Trophoblast cell (in vitro differentiated cells and primary cell): ENCODE data around the gene ERCC2.
"Not testable (repeated sequence)": the region's sequence is repeated elsewhere in the genome, so short reads cannot be mapped to it uniquely, and the experiment has no call there.

Source experiments
- DNase-seq, 2 donors: peaks; one replicate each; pipeline ENCODE4 v3.0.0-alpha.2; 2016
- H2AFZ ChIP-seq: 2 replicates; pipeline ENCODE4 v1.6.1; 2013; ENCODE audit warnings: low read length, moderate library complexity, mild to moderate bottlenecking; ENCODE audit not compliant: insufficient read depth, poor library complexity
- H2AK5ac ChIP-seq: 2 replicates; pipeline ENCODE4 v1.6.1; 2013; ENCODE audit warnings: mild to moderate bottlenecking, low read length
- H2BK120ac ChIP-seq: 2 replicates; pipeline ENCODE4 v1.6.1; 2013; ENCODE audit warnings: low read length, mild to moderate bottlenecking, moderate library complexity; ENCODE audit not compliant: insufficient read depth, poor library complexity
- H2BK12ac ChIP-seq: 2 replicates; pipeline ENCODE4 v1.6.1; 2013; ENCODE audit warnings: mild to moderate bottlenecking, low read length, moderate library complexity
- H2BK5ac ChIP-seq: 2 replicates; pipeline ENCODE4 v1.6.1; 2013; ENCODE audit warnings: low read length, low read depth, moderate library complexity, mild to moderate bottlenecking; ENCODE audit not compliant: poor library complexity
- H3K14ac ChIP-seq: 2 replicates; pipeline ENCODE4 v1.6.1; 2013; ENCODE audit warnings: mild to moderate bottlenecking, low read length
- H3K18ac ChIP-seq: 2 replicates; pipeline ENCODE4 v1.6.1; 2013; ENCODE audit warnings: mild to moderate bottlenecking, low read length
- H3K23ac ChIP-seq: 2 replicates; pipeline ENCODE4 v1.6.1; 2013; ENCODE audit warnings: low read length
- H3K27ac ChIP-seq: 2 replicates; pipeline ENCODE4 v1.5.1; 2013; ENCODE audit warnings: low read depth, mild to moderate bottlenecking, inconsistent platforms, low read length, moderate library complexity
- H3K27me3 ChIP-seq: 2 replicates; pipeline ENCODE4 v1.6.1; 2013; ENCODE audit warnings: inconsistent platforms, mild to moderate bottlenecking, low read length, moderate library complexity; ENCODE audit not compliant: insufficient read depth
- H3K36me3 ChIP-seq, 2 experiments: 1 replicate in 1 of 2; 2 replicates in 1 of 2; pipeline ENCODE4 v1.6.1; 2013; ENCODE audit warnings: low read length in 2 of 2, mild to moderate bottlenecking in 2 of 2, moderate library complexity in 1 of 2; ENCODE audit not compliant: insufficient read depth in 2 of 2, control insufficient read depth in 1 of 2
- H3K4ac ChIP-seq: 2 replicates; pipeline ENCODE4 v1.6.1; 2013; ENCODE audit warnings: low read depth, mild to moderate bottlenecking, low read length, moderate library complexity
- H3K4me1 ChIP-seq, 2 experiments: 1 replicate in 1 of 2; 2 replicates in 1 of 2; pipeline ENCODE4 v1.6.1; 2013; ENCODE audit warnings: low read length in 2 of 2, mild to moderate bottlenecking in 2 of 2, moderate library complexity in 1 of 2; ENCODE audit not compliant: insufficient read depth in 2 of 2, control insufficient read depth in 1 of 2
- H3K4me2 ChIP-seq: 2 replicates; pipeline ENCODE4 v1.6.1; 2013; ENCODE audit warnings: inconsistent platforms, mild to moderate bottlenecking, low read length, moderate library complexity
- H3K4me3 ChIP-seq: 2 replicates; pipeline ENCODE4 v1.5.1; 2013; ENCODE audit warnings: mild to moderate bottlenecking, low read depth, low read length, inconsistent platforms
- H3K79me1 ChIP-seq: one replicate; pipeline ENCODE4 v1.6.1; 2013; ENCODE audit warnings: low read length
- H3K79me2 ChIP-seq: 2 replicates; pipeline ENCODE4 v1.6.1; 2013; ENCODE audit warnings: low read length, mild to moderate bottlenecking; ENCODE audit not compliant: control insufficient read depth, insufficient read depth, poor library complexity
- H3K9ac ChIP-seq: 2 replicates; pipeline ENCODE4 v1.6.1; 2013; ENCODE audit warnings: mild to moderate bottlenecking, low read length
- H3K9me3 ChIP-seq: 2 replicates; pipeline ENCODE4 v1.6.1; 2013; ENCODE audit warnings: low read depth, mild to moderate bottlenecking, control low read depth, inconsistent platforms, low read length; ENCODE audit not compliant: insufficient read depth
- H4K12ac ChIP-seq: 2 replicates; pipeline ENCODE4 v1.6.1; 2013; ENCODE audit warnings: low read depth, mild to moderate bottlenecking, low read length, moderate library complexity
- H4K8ac ChIP-seq: 2 replicates; pipeline ENCODE4 v1.6.1; 2013; ENCODE audit warnings: low read depth, mild to moderate bottlenecking, low read length, moderate library complexity
- H4K91ac ChIP-seq: one replicate; pipeline ENCODE4 v1.6.1; 2013; ENCODE audit warnings: low read depth, mild to moderate bottlenecking, low read length, moderate library complexity
- WGBS: extraction: QIAGEN DNeasy Blood & Tissue Kit; methylation state at CpG from one replicate; pipeline ENCODE4 v1.1.7; 2013; ENCODE audit warnings: missing lambda C conversion rate; ENCODE audit not compliant: insufficient read length, insufficient coverage; ENCODE audit errors: extremely low coverage; 5-methylcytosine and 5-hydroxymethylcytosine counted together

ERCC2 gene

DNA sequence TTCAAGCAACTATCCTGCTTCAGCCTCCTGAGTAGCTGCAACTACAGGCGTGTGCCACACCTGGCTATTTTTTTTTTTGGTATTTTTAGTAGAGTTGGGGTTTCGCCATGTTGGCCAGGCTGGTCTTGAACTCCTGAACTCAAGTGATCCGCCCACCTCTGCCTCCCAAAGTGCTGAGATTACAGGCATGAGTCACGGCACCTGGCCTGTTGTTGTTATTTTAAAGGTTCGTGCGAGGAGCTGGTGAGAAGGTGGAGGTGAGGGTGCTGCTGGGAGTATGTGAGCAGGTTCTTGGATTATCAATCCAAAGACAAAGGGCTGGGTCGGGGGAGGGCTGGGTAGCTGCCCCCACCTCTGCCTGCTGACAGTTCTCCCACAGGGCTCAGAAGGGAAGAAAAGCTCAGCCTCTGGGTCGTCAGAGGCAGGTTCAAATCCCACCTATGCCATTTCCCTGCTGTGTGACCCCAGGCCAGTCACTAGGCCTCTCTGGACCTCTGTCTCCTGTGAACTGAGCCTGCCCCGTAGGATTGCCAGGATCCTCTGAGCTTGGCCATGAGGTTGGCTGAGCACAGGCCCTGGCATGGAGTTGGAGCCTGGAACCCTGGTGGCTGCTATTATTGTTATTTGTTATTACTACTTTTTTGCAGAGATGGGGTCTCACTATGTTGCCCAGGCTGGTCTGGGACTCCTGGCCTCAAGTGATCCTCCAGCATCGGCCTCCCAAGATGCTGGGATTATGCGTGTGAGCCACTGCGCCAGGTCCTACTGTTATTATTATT is 49.2 kb downstream of the ERCC2 start:
- no peak overlapping the region for H3K23ac ChIP-seq
- H4K8ac ChIP-seq: no peak overlapping the region
- no peak overlapping the region for H3K27ac ChIP-seq
- DNase-seq: no peak
- H3K4me2 ChIP-seq: no peak overlapping the region
- peaks cover 0 to 2% of the 10 kb centered on the region in 2 experiments for H3K4me1 ChIP-seq
- H2AFZ ChIP-seq: no peak overlapping the region
- H3K9ac ChIP-seq: no peak overlapping the region
- no peak overlapping the region for H2BK12ac ChIP-seq
- no CpG with 5 or more reads among the region's 12 CpGs for WGBS
- no peaks in the 10 kb centered on the region for H3K79me1 ChIP-seq
- H3K18ac ChIP-seq: no peak overlapping the region
- no peak overlapping the region for H3K4ac ChIP-seq
- H3K79me2 ChIP-seq: no peaks in the 10 kb centered on the region
- no peak overlapping the region for H3K14ac ChIP-seq
- no peaks in the 10 kb centered on the region for H3K9me3 ChIP-seq
- H4K91ac ChIP-seq: no peak overlapping the region
- H4K12ac ChIP-seq: no peak overlapping the region
- no peaks in the 10 kb centered on the region for H3K36me3 ChIP-seq
- H2BK120ac ChIP-seq: no peak overlapping the region
- H2BK5ac ChIP-seq: no peak overlapping the region
- no peak overlapping the region for H2AK5ac ChIP-seq
- H3K4me3 ChIP-seq: no peak overlapping the region
- H3K27me3 ChIP-seq: peaks cover 4% of the 10 kb centered on the region

DNA sequence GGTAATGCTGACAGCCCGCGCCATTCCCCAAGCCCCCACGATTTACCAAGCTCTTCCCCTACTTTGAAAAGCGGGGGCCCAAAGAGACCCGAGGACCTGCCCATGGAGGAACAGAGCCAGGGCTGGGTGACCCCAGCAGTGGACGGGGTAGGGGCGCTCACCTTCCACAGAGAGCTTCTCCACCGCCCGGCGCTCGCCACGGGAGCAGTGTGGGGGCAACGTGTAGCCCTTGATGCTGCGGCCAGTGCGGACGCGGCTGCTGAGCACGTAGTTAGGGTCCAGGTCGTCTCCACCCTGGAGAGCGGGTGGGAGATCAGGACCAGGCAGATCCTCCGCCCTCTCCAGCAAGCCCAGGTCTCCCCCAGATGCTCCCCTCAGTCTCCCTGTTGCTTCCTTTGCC is 55.1 kb downstream of the ERCC2 start:
- H2BK12ac ChIP-seq: no peak overlapping the region
- H3K23ac ChIP-seq: no peak overlapping the region
- H2BK120ac ChIP-seq: no peak overlapping the region
- no peaks in the 10 kb centered on the region for H3K4me1 ChIP-seq
- H2BK5ac ChIP-seq: no peak overlapping the region
- H4K8ac ChIP-seq: no peak overlapping the region
- H3K79me1 ChIP-seq: no peaks in the 10 kb centered on the region
- no peak overlapping the region for H3K9ac ChIP-seq
- H3K79me2 ChIP-seq: no peaks in the 10 kb centered on the region
- no peak overlapping the region for H3K18ac ChIP-seq
- H3K36me3 ChIP-seq: no peaks in the 10 kb centered on the region
- no peaks in the 10 kb centered on the region for H3K27me3 ChIP-seq
- no peak overlapping the region for H3K27ac ChIP-seq
- no peak overlapping the region for H4K91ac ChIP-seq
- WGBS: no CpG with 5 or more reads among the region's 21 CpGs
- H3K14ac ChIP-seq: no peak overlapping the region
- H3K4me2 ChIP-seq: no peak overlapping the region
- no peak overlapping the region for H3K4me3 ChIP-seq
- H2AK5ac ChIP-seq: no peak overlapping the region
- no peak for DNase-seq
- no peak overlapping the region for H4K12ac ChIP-seq
- H3K4ac ChIP-seq: no peak overlapping the region
- peaks cover 2% of the 10 kb centered on the region for H3K9me3 ChIP-seq
- no peak overlapping the region for H2AFZ ChIP-seq

DNA sequence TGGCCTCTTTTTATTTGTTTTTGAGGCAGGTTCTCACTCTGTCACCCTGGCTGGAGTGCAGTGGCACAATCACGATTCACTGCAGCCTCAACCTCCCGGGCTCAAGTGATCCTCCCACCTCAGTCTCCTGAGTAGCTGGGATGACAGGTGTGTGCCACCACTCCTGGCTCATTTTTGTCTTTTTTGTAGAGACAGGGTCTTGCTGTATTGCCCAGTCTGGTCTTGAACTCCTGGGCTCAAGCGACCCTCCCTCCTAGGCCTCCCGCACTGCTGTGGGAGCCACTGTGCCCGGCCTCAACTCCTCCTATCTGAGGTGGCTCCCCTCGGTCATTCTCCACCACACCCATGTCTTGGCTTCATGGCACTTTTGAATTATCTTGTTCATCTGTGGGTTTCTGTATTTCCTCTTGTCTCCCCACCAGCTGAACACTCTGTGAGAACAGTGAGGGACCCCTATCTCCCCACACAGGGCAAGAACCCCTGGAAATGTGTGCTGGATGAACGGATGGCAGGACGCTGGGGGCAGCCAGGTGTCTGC is 55.6 kb downstream of the ERCC2 start:
- no peak overlapping the region for H3K4ac ChIP-seq
- H3K79me2 ChIP-seq: no peaks in the 10 kb centered on the region
- H3K9me3 ChIP-seq: peaks cover 2% of the 10 kb centered on the region
- H3K14ac ChIP-seq: no peak overlapping the region
- WGBS: no CpG with 5 or more reads among the region's 8 CpGs
- no peaks in the 10 kb centered on the region for H3K27me3 ChIP-seq
- H3K18ac ChIP-seq: no peak overlapping the region
- no peak overlapping the region for H3K4me3 ChIP-seq
- no peak overlapping the region for H3K23ac ChIP-seq
- H2BK5ac ChIP-seq: no peak overlapping the region
- no peak overlapping the region for H4K12ac ChIP-seq
- H3K4me2 ChIP-seq: no peak overlapping the region
- H2BK12ac ChIP-seq: no peak overlapping the region
- H2AFZ ChIP-seq: no peak overlapping the region
- no peaks in the 10 kb centered on the region for H3K36me3 ChIP-seq
- no peak overlapping the region for H2BK120ac ChIP-seq
- no peak overlapping the region for H2AK5ac ChIP-seq
- no peaks in the 10 kb centered on the region for H3K4me1 ChIP-seq
- no peak overlapping the region for H4K91ac ChIP-seq
- no peaks in the 10 kb centered on the region for H3K79me1 ChIP-seq
- no peak for DNase-seq
- no peak overlapping the region for H4K8ac ChIP-seq
- H3K9ac ChIP-seq: no peak overlapping the region
- no peak overlapping the region for H3K27ac ChIP-seq

DNA sequence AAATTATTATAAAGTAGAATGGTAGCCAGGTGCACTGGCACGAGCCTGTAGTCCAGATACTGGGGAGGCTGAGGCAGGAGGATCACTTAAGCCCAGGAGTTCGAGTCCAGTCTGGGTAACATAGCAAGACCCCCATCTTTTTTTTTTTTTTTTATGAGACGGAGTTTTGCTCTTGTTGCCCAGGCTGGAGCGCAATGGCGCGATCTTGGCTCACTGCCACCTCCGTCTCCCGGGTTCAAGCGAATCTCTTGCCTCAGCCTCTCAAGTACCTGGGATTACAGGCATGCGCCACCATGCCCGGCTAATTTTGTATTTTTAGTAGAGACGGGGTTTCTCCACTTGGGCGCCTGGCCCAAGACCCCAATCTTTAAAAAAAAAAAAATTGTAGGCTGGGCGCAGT is 58.1 kb downstream of the ERCC2 start:
- H2AK5ac ChIP-seq, H3K79me2 ChIP-seq, H2BK5ac ChIP-seq, H3K36me3 ChIP-seq, H3K4me2 ChIP-seq, H3K4me1 ChIP-seq, H3K23ac ChIP-seq, H4K12ac ChIP-seq, DNase-seq, H2AFZ ChIP-seq, H3K27ac ChIP-seq, H3K14ac ChIP-seq, H3K27me3 ChIP-seq, H4K91ac ChIP-seq, H3K9ac ChIP-seq, H3K18ac ChIP-seq, H2BK12ac ChIP-seq, H3K4me3 ChIP-seq, H3K79me1 ChIP-seq, H3K4ac ChIP-seq, H4K8ac ChIP-seq, H3K9me3 ChIP-seq, H2BK120ac ChIP-seq: not testable (repeated sequence)
- no CpG with 5 or more reads among the region's 14 CpGs for WGBS
